K562 (cell line): ENCODE measurements around the gene ISYNA1. TPM values are rescaled to one million over a fixed set of nuclear protein-coding genes. Genes with fewer than 3 reads are reported as not detected.
A peak's percentile ranks its signal among the peaks of the same experiment; 100 is the strongest.

Experiments
- CHD2 ChIP-seq: IDR thresholded peaks from 2 replicates; pipeline ENCODE4 v1.6.1; 2011; ENCODE audit warnings: low read depth, low read length
- CREB5 ChIP-seq: fragments of 250-450 bp; sonication (Bioruptor Pico); IDR thresholded peaks from 2 replicates; pipeline ENCODE4 v1.5.0; 2020; ENCODE audit warnings: mild to moderate bottlenecking
- E2F3 ChIP-seq: fragments of 250-450 bp; sonication (Bioruptor Pico); IDR thresholded peaks from 2 replicates; pipeline ENCODE4 v1.4.0; 2020; ENCODE audit warnings: mild to moderate bottlenecking
- E2F5 ChIP-seq: sonication (generic); formaldehyde crosslinking; IDR thresholded peaks from 2 replicates; pipeline ENCODE4 v1.8.0; 2022; ENCODE audit warnings: mild to moderate bottlenecking, missing genetic modification reagents
- FOXP1 ChIP-seq: sonication (generic); formaldehyde crosslinking; IDR thresholded peaks from 2 replicates; pipeline ENCODE4 v1.8.0; 2022; ENCODE audit warnings: mild to moderate bottlenecking, missing genetic modification reagents
- HDAC1 ChIP-seq, 2 experiments: fragments of 450-650 bp; IDR thresholded peaks; 2 replicates each; pipeline ENCODE4 v1.6.1; 2016 to 2017; ENCODE audit warnings: inconsistent platforms in 1 of 2, mild to moderate bottlenecking in 1 of 2, moderate library complexity in 1 of 2
- HMGN3 ChIP-seq: IDR thresholded peaks from 2 replicates; pipeline ENCODE4 v1.6.1; 2011; ENCODE audit warnings: borderline replicate concordance, low read depth, mild to moderate bottlenecking, mixed read lengths, low read length; ENCODE audit not compliant: insufficient read length; ENCODE audit errors: extremely low read depth
- JUND ChIP-seq, 2 experiments: IDR thresholded peaks; 2 replicates in 1 of 2; 3 replicates in 1 of 2; pipeline ENCODE4 v1.6.1; 2011; ENCODE audit warnings: borderline replicate concordance in 2 of 2, low read depth in 2 of 2, low read length in 2 of 2, improper control_type of control experiment in 1 of 2, missing biosample characterization in 1 of 2, missing genetic modification characterization in 1 of 2, missing genetic modification reagents in 1 of 2
- KDM1A ChIP-seq, 2 experiments: fragments of 450-650 bp; IDR thresholded peaks; 2 replicates each; pipeline ENCODE4 v1.6.1; 2016; ENCODE audit warnings: mild to moderate bottlenecking in 2 of 2
- STAT5B ChIP-seq: fragments of 250-450 bp; sonication (Bioruptor Pico); IDR thresholded peaks from 2 replicates; pipeline ENCODE4 v1.8.0; 2021; ENCODE audit warnings: mild to moderate bottlenecking, inconsistent platforms
- THAP12 ChIP-seq: fragments of 250-450 bp; sonication (Bioruptor Pico); IDR thresholded peaks from 2 replicates; pipeline ENCODE4 v1.9.0; 2021; ENCODE audit warnings: mild to moderate bottlenecking, inconsistent platforms
- TRIM28 ChIP-seq: fragments of 450-650 bp; IDR thresholded peaks from 2 replicates; pipeline ENCODE4 v1.6.1; 2017
- ZBTB26 ChIP-seq: fragments of 450-650 bp; formaldehyde crosslinking; IDR thresholded peaks from 2 replicates; pipeline ENCODE4 v1.4.0; 2022; ENCODE audit warnings: missing genetic modification characterization
- ZBTB7A ChIP-seq: IDR thresholded peaks from 2 replicates; pipeline ENCODE4 v1.6.1; 2011; ENCODE audit warnings: low read depth, mild to moderate bottlenecking, low read length, moderate library complexity, borderline replicate concordance; ENCODE audit not compliant: control insufficient read depth
- ZNF224 ChIP-seq: sonication (generic); formaldehyde crosslinking; IDR thresholded peaks from 2 replicates; pipeline ENCODE4 v1.8.0; 2022; ENCODE audit warnings: mild to moderate bottlenecking, missing genetic modification reagents
- ZNF395 ChIP-seq: fragments of 200-800 bp; sonication (Bioruptor generic); IDR thresholded peaks from 2 replicates; pipeline ENCODE4 v1.6.1; 2017; ENCODE audit warnings: missing genetic modification characterization, missing compliant biosample characterization
- ZNF655 ChIP-seq: fragments of 250-450 bp; sonication (Bioruptor Pico); IDR thresholded peaks from 2 replicates; pipeline ENCODE4 v1.5.0; 2021
- ZNF696 ChIP-seq: fragments of 250-450 bp; sonication (Bioruptor Pico); conservative IDR thresholded peaks from 2 replicates; pipeline ENCODE4 v1.4.0; 2020; ENCODE audit warnings: mild to moderate bottlenecking, moderate library complexity
- polyA plus RNA-seq, 8 experiments: library from polyadenylated mRNA; depleted of rRNA in 4 of 8; stranded (reverse) in 5 of 8; unstranded in 3 of 8; fragments of >200 nt; fragmentation: Nextera tagmentation in 2 of 8; fragmentation: Illumina TruSeq in 1 of 8; extraction: Ambion mirVana in 2 of 8; extraction: Trizol in 1 of 8; gene quantifications; 2 replicates each; pipeline versions ENCODE4 v1.2.1 to v1.2.3, GENCODE V29; 2011 to 2014; ENCODE audit warnings: inconsistent platforms in 1 of 8, missing spikeins in 1 of 8
- total RNA-seq, 7 experiments: library from RNA; depleted of rRNA in 6 of 7; stranded (reverse); fragments of >200 nt in 6 of 7; fragmentation: Illumina TruSeq in 2 of 7; extraction: Trizol in 2 of 7; gene quantifications; 2 replicates each; pipeline versions ENCODE4 v1.2.1 to v1.2.3, GENCODE V29; 2011 to 2021; ENCODE audit warnings: low replicate concordance in 1 of 7

ISYNA1 gene
- total and polyA plus RNA-seq, 9 of the 15 experiments (the other 6 are each of a cell fraction or from before 2014, with no cell fraction given): 21.8 to 460 (median 93.2) TPM

- no peak for TF ChIP-seq ZNF655
- TF ChIP-seq E2F3: 0 out of 2 replicates have a peak, but pooled peaks have one; percentile 24
- TF ChIP-seq STAT5B (CRISPR knock-in tag): no peak
- TF ChIP-seq ZBTB26 (CRISPR knock-in tag): no peak
- TF ChIP-seq CREB5 (CRISPR knock-in tag): no peak
- no peak for TF ChIP-seq KDM1A (IDR thresholded peaks at IDR 0.05)
- TF ChIP-seq CHD2: peak; percentile 4; the same call in 1 of the 2 replicates
- peak; percentile 77 for TF ChIP-seq FOXP1 (CRISPR knock-in tag)
- no peak for TF ChIP-seq HDAC1 (IDR thresholded peaks at IDR 0.05)
- peak; percentile 85; the same call in 1 of the 2 replicates for TF ChIP-seq ZNF395 (CRISPR knock-in tag)
- peak; percentile 64; the same call in 1 of the 2 replicates for TF ChIP-seq THAP12 (CRISPR knock-in tag)
- no peak for TF ChIP-seq HMGN3
- TF ChIP-seq TRIM28: no peak
- 0 out of 2 replicates have a peak, but pooled peaks have one; percentile 1 for TF ChIP-seq JUND (IDR thresholded peaks at IDR 0.05; ENCODE audit: borderline replicate concordance, low read depth, low read length)
- no peak; the same call in 2 of the 3 replicates for TF ChIP-seq JUND (tag; IDR thresholded peaks at IDR 0.05; ENCODE audit: borderline replicate concordance, low read depth, low read length)
- TF ChIP-seq ZBTB7A: peak; percentile 28; the same call in 1 of the 2 replicates
- no peak for TF ChIP-seq ZNF696 (CRISPR knock-in tag)
- TF ChIP-seq E2F5: 0 out of 2 replicates have a peak, but pooled peaks have one; percentile 49
- TF ChIP-seq ZNF224: no peak
Measured at GRCh38 chr19:18414504-18415177, 23.3 kb downstream of the ISYNA1 start (continued).
